HG03025 (cell line): Measurements from ENCODE around the gene TEAD1.

Source experiments
- ATAC-seq: cut with Tn5 transposase; IDR thresholded peaks from one replicate; pipeline ENCODE4 v1.9.1; 2021; ENCODE audit warnings: mild to moderate bottlenecking, moderate library complexity; ENCODE audit not compliant: unreplicated experiment, low FRiP score

TEAD1 gene

GRCh38 chr11:12664385-12664784 is 9.8 kb upstream of the TEAD1 start:
- ATAC-seq: no peak

- ATAC-seq: no peak
These were observed 7.3 kb upstream of the TEAD1 start for GRCh38 chr11:12666915-12667314.

GRCh38 chr11:12667646-12668045 is 6.6 kb upstream of the TEAD1 start:
- no peak for ATAC-seq

- no peak for ATAC-seq
These were observed 6.1 kb upstream of the TEAD1 start for GRCh38 chr11:12668166-12668565.

- no peak for ATAC-seq
These were observed 4.3 kb upstream of the TEAD1 start for GRCh38 chr11:12669930-12670329.

GRCh38 chr11:12671370-12671769 is 2.9 kb upstream of the TEAD1 start:
- no peak for ATAC-seq

GRCh38 chr11:12673601-12673923 is 659 bp upstream of the TEAD1 start:
- no peak for ATAC-seq

GRCh38 chr11:12674571-12674935 is 332 bp downstream of the TEAD1 start:
- ATAC-seq: no peak

- ATAC-seq: no peak
These were observed 895 bp downstream of the TEAD1 start for GRCh38 chr11:12674936-12675696.

GRCh38 chr11:12675951-12676711 is 1.9 kb downstream of the TEAD1 start:
- ATAC-seq: no peak

GRCh38 chr11:12677131-12677530 is 2.9 kb downstream of the TEAD1 start:
- ATAC-seq: no peak

- ATAC-seq: no peak
These were observed 3.9 kb downstream of the TEAD1 start for GRCh38 chr11:12678092-12678491.

- ATAC-seq: no peak
These were observed 4.8 kb downstream of the TEAD1 start for GRCh38 chr11:12678991-12679390.

GRCh38 chr11:12679471-12679870 is 5.2 kb downstream of the TEAD1 start:
- no peak for ATAC-seq

GRCh38 chr11:12680246-12680939 is 6.2 kb downstream of the TEAD1 start:
- ATAC-seq: no peak

GRCh38 chr11:12680940-12681258 is 6.7 kb downstream of the TEAD1 start:
- ATAC-seq: no peak

- ATAC-seq: no peak
These were observed 7.2 kb downstream of the TEAD1 start for GRCh38 chr11:12681466-12681865.

- ATAC-seq: no peak
These were observed 8.1 kb downstream of the TEAD1 start for GRCh38 chr11:12682288-12682687.

- no peak for ATAC-seq
These were observed 8.7 kb downstream of the TEAD1 start for GRCh38 chr11:12682737-12683500.

- no peak for ATAC-seq
These were observed 9.7 kb downstream of the TEAD1 start for GRCh38 chr11:12683874-12684273.

GRCh38 chr11:12684315-12684714 is 10.1 kb downstream of the TEAD1 start:
- no peak for ATAC-seq
